Sigmoid colon (tissue), 7 donors: Measurements from ENCODE around the gene ASB16. TPM values are rescaled to one million over a fixed set of nuclear protein-coding genes. Genes with fewer than 3 reads are reported as not detected.

Experiments used
- DNase-seq: peaks from one replicate; pipeline ENCODE4 v3.0.0-alpha.2; 2019
- H3K27ac ChIP-seq, 4 donors: fragments of 200-600 bp; sonication (generic); one replicate each; pipeline ENCODE4 v1.5.1; 2016 to 2019; ENCODE audit warnings: mild to moderate bottlenecking in 1 of 4
- H3K27me3 ChIP-seq, 3 donors: fragments of 200-600 bp; sonication (generic); one replicate each; pipeline ENCODE4 v1.5.1; 2019; ENCODE audit warnings: mild to moderate bottlenecking in 1 of 3
- H3K36me3 ChIP-seq, 4 donors: fragments of 200-600 bp; sonication (generic); one replicate each; pipeline ENCODE4 v1.5.1; 2016 to 2019
- H3K4me1 ChIP-seq, 4 donors: fragments of 200-600 bp; sonication (generic); one replicate each; pipeline ENCODE4 v1.5.1; 2017 to 2019
- H3K4me3 ChIP-seq, 4 donors: fragments of 200-600 bp; sonication (generic); one replicate each; pipeline ENCODE4 v1.5.1; 2017 to 2019; ENCODE audit warnings: mild to moderate bottlenecking in 2 of 4, moderate library complexity in 1 of 4
- H3K9me3 ChIP-seq, 4 donors: fragments of 200-600 bp in 3 of 4; sonication (generic) in 3 of 4; one replicate each; pipeline versions ENCODE4 v1.5.1 to v1.6.1; 2013 to 2019
- EP300 ChIP-seq, 4 donors: sonication (generic); formaldehyde crosslinking; IDR thresholded peaks; one replicate each; pipeline ENCODE4 v1.6.1; 2017; ENCODE audit warnings: antibody characterized with exemption in 4 of 4
- POLR2A ChIP-seq, 2 donors: fragments of 450-650 bp; IDR thresholded peaks; one replicate each; pipeline ENCODE4 v1.6.1; 2016; ENCODE audit warnings: antibody characterized with exemption in 2 of 2, mild to moderate bottlenecking in 2 of 2, moderate library complexity in 2 of 2
- POLR2AphosphoS5 ChIP-seq, 4 donors: sonication (generic); formaldehyde crosslinking; IDR thresholded peaks; one replicate each; pipeline ENCODE4 v1.6.1; 2017; ENCODE audit warnings: antibody characterized with exemption in 4 of 4
- WGBS, 2 donors: extraction: QIAGEN DNeasy Blood & Tissue Kit; methylation state at CpG; one replicate each; pipeline ENCODE4 v1.1.7; 2013; 5-methylcytosine and 5-hydroxymethylcytosine counted together
- intact Hi-C: fragments of 100-400 bp; cut with DNase I; formaldehyde crosslinking; loops from one replicate; pipeline ENCODE4 v1.15.1; 2023
- polyA plus RNA-seq, 3 donors: library from polyadenylated mRNA; stranded (reverse); fragments of 200-250 nt; gene quantifications; one replicate each; pipeline ENCODE4 v1.2.3, GENCODE V29; 2013
- total RNA-seq, 4 donors: library from RNA; depleted of rRNA; stranded (reverse); fragments of >200 nt; gene quantifications; one replicate each; pipeline ENCODE4 v1.1.0, GENCODE V29; 2016
- TF ChIP-seq, protein P1 (sequence below), 4 experiments: fragments of 450-650 bp in 3 of 4; fragments of 200-600 bp in 1 of 4; IDR thresholded peaks; one replicate each; pipeline ENCODE4 v1.5.1; 2016 to 2019; ENCODE audit warnings: antibody characterized with exemption in 4 of 4, mild to moderate bottlenecking in 3 of 4, moderate library complexity in 2 of 4
- donor health status: healthy with polysubstance abuse.
- donor health status: Bipolar disorder and iron deficiency.
- donor health status: healthy.

ASB16 gene
- total and polyA plus RNA-seq, 7 donors: 0.19 to 4.2 (median 1.1) TPM; not detected in 2

DNA sequence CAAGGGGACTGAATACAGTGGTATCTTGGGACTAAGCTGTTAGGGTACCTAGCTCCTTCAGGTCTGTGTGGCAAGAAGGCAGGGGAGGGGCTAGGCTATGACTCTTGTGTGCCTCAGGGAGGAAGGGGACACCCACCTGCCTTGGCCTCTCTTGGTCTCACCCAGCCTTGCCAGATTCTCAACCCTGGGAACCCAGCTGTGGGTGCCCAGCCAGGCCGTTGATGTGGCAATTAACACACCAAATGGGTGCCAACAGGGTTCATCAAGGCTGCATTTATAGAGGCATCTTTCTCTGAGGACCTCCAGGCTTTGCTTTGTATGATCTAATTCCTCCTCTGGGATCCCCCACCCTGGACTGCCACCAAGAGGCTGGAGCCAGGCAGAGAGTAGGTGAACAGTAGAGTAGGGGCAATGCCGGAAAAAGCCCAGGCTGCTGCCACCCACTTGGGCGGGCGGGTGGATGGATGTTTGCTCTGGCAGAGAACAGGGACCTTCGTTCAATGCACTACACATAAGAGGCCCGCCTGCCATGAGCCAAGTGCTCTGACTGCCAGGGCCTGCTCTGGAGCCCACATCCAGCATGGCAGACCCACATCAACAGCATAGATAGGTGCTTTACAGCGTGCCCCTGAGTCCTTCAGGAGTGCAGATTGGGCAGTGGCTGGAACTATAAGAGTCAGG is 3.2 kb upstream of the ASB16 start:
- Histone ChIP-seq H3K27ac (no peak overlapping the region), H3K4me1 (peaks cover 0 to 32% (median 23%) of the 10 kb centered on the region in 4 donors), H3K27me3 (no peaks in the 10 kb centered on the region), H3K4me3 (no peak overlapping the region), H3K36me3 (no peaks in the 10 kb centered on the region), H3K9me3 (no peaks in the 10 kb centered on the region)
- intact Hi-C loops: loop anchor here (10.0 kb wide), 1 partner anchor 223 kb away; the partner anchor contains the start of gene PPY
- no peak for DNase-seq
- WGBS, 2 donors: 81 to 92% methylated on average over 7 of the region's 7 CpGs
- TF ChIP-seq POLR2A (IDR thresholded peaks at IDR 0.05): no peak
- TF ChIP-seq, protein P1, sequence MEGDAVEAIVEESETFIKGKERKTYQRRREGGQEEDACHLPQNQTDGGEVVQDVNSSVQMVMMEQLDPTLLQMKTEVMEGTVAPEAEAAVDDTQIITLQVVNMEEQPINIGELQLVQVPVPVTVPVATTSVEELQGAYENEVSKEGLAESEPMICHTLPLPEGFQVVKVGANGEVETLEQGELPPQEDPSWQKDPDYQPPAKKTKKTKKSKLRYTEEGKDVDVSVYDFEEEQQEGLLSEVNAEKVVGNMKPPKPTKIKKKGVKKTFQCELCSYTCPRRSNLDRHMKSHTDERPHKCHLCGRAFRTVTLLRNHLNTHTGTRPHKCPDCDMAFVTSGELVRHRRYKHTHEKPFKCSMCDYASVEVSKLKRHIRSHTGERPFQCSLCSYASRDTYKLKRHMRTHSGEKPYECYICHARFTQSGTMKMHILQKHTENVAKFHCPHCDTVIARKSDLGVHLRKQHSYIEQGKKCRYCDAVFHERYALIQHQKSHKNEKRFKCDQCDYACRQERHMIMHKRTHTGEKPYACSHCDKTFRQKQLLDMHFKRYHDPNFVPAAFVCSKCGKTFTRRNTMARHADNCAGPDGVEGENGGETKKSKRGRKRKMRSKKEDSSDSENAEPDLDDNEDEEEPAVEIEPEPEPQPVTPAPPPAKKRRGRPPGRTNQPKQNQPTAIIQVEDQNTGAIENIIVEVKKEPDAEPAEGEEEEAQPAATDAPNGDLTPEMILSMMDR (IDR thresholded peaks at IDR 0.05): no peak

DNA sequence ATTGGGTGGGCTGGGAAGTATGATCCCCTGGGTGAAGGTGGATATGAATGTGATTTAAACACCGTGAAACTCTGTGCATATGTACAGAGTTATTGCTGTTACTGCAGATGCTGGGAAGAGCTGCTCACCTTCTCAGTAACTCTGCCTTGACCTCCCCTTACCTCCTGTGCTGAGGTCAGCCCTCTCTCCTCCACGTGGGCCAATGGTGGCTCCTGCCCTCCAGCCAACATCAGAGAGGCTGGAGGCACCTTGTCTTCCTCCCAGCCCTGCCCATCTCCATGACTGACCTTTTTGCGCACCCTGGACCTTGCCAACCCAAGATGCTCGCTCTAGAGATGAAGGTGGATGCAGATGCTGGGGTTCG is 387 bp upstream of the ASB16 start:
- no peaks in the 10 kb centered on the region for H3K9me3 ChIP-seq
- peak overlapping the region in 2 of 4 donors; percentile 55 for H3K4me3 ChIP-seq
- intact Hi-C loops: no loop called here
- TF ChIP-seq, protein P1 (IDR thresholded peaks at IDR 0.05): no peak
- no peak for TF ChIP-seq POLR2A (IDR thresholded peaks at IDR 0.05)
- no peak for TF ChIP-seq EP300 (IDR thresholded peaks at IDR 0.05)
- TF ChIP-seq POLR2AphosphoS5 (IDR thresholded peaks at IDR 0.05): no peak
- peaks cover 0 to 32% (median 23%) of the 10 kb centered on the region in 4 donors for H3K4me1 ChIP-seq
- peak overlapping the region; percentile 79 to 90 (median 84) for H3K27ac ChIP-seq
- no peak for DNase-seq
- H3K36me3 ChIP-seq: no peaks in the 10 kb centered on the region
- 54 to 66% methylated on average over 5 of the region's 5 CpGs for WGBS, 2 donors
- H3K27me3 ChIP-seq: no peaks in the 10 kb centered on the region

DNA sequence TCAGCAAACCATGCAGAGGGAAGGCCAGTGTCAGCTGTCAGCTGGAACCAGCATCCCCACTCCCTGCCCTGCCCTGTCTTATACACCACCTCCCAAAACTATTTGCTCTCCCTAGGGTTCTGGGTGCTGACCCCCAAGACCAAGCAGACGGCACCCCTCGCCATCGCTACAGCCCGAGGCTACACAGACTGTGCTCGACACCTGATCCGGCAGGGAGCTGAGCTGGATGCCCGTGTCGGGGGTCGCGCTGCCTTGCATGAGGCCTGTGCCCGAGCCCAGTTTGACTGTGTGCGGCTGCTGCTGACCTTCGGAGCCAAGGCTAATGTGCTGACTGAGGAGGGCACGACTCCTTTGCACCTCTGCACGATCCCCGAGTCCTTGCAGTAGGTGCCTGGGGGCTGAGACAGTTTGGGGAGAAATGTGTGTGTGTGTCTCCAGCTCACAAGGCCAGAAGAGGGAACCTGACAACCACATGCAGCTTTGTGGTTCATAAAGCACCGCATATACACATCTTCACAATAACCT is 1.5 kb downstream of the ASB16 start:
- H3K27ac ChIP-seq: peak overlapping the region in 3 of 4 donors; percentile 79 to 90 (median 85)
- H3K27me3 ChIP-seq: no peaks in the 10 kb centered on the region
- no peaks in the 10 kb centered on the region for H3K9me3 ChIP-seq
- no peak for TF ChIP-seq POLR2AphosphoS5 (IDR thresholded peaks at IDR 0.05)
- H3K4me3 ChIP-seq: no peak overlapping the region
- DNase-seq: no peak
- intact Hi-C loops: no loop called here
- 85 to 88% methylated on average over 17 of the region's 17 CpGs for WGBS, 2 donors
- peaks cover 0 to 8% (median 0%) of the 10 kb centered on the region in 4 donors for H3K36me3 ChIP-seq
- H3K4me1 ChIP-seq: peaks cover 0 to 32% (median 23%) of the 10 kb centered on the region in 4 donors

DNA sequence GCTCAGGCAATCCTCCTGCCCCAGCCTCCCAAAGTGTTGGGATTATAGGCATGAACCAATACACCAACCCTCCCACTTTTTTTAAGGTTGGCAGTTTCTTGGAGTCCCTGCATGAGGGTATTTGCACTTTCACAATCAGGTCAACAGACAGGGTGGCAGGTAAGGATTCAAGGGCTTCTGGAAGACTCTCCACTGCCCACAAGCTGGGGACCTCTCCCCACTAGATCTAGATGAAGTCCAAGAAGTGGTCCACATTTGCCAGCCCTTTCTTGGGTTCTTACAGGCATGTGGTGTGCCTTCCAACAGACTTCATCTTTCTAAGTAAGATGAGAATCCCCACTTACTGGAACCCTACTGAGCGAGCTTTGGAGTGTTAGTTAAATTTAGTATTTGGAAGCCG is 3.9 kb downstream of the ASB16 start:
- Histone ChIP-seq H3K4me1 (peaks cover 0 to 24% (median 16%) of the 10 kb centered on the region in 4 donors), H3K36me3 (peaks cover 0 to 21% (median 6%) of the 10 kb centered on the region in 4 donors), H3K27ac (no peak overlapping the region), H3K27me3 (no peaks in the 10 kb centered on the region), H3K9me3 (no peaks in the 10 kb centered on the region), H3K4me3 (no peak overlapping the region)
- WGBS, 2 donors: 93 to 100% methylated on average over 2 of the region's 2 CpGs
- no peak for TF ChIP-seq EP300 (IDR thresholded peaks at IDR 0.05)
- no peak for TF ChIP-seq POLR2A (IDR thresholded peaks at IDR 0.05)
- TF ChIP-seq POLR2AphosphoS5 (IDR thresholded peaks at IDR 0.05): no peak
- TF ChIP-seq, protein P1 (IDR thresholded peaks at IDR 0.05): no peak
- no peak for DNase-seq
- intact Hi-C loops: no loop called here

DNA sequence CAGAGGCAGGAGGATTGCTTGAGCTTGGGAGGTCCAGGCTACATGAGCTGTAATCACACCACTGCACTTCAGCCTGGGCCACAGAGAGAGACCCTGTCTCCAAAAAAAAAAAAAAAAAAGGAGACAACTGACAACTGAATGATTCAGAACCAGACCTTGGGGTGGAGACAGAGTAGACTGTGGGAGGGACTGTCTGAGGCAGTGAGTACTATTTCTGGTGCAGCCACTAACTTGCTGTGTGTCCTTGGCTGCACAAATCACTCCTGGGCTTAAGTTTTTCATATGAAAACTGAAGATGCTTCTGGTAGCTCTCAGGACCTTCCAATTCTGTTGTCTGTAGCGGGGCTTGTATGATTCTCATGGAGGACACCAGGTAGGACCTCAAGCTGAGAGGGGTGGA is 5.8 kb downstream of the ASB16 start:
- peaks cover 0 to 21% (median 6%) of the 10 kb centered on the region in 4 donors for H3K36me3 ChIP-seq
- H3K4me1 ChIP-seq: peaks cover 0 to 9% (median 5%) of the 10 kb centered on the region in 4 donors
- no peaks in the 10 kb centered on the region for H3K27me3 ChIP-seq
- intact Hi-C loops: no loop called here
- H3K9me3 ChIP-seq: no peaks in the 10 kb centered on the region
- no peak for TF ChIP-seq EP300 (IDR thresholded peaks at IDR 0.05)
- no peak for TF ChIP-seq POLR2A (IDR thresholded peaks at IDR 0.05)
- no peak for TF ChIP-seq POLR2AphosphoS5 (IDR thresholded peaks at IDR 0.05)
- TF ChIP-seq, protein P1 (IDR thresholded peaks at IDR 0.05): no peak
- H3K27ac ChIP-seq: no peak overlapping the region
- no peak for DNase-seq
- no peak overlapping the region for H3K4me3 ChIP-seq
- WGBS, 2 donors: 95 to 97% methylated on average over 1 of the region's 1 CpG
